A549 (cell line): ENCODE measurements around the gene GALNT5.

ENCODE experiments used
- CTCF ChIP-seq: fragments of >200 bp; sonication (Bioruptor Twin); formaldehyde crosslinking; IDR thresholded peaks from 3 replicates; pipeline ENCODE4 v1.5.1; 2016
- EHF ChIP-seq: fragments of 250-450 bp; sonication (Bioruptor Pico); IDR thresholded peaks from 2 replicates; pipeline ENCODE4 v1.5.0; 2020; ENCODE audit warnings: mild to moderate bottlenecking
- KDM5A ChIP-seq: fragments of 200-600 bp; sonication (generic); IDR thresholded peaks from 2 replicates; pipeline ENCODE4 v1.6.1; 2016; ENCODE audit warnings: antibody characterized with exemption, mild to moderate bottlenecking
- MAX ChIP-seq: IDR thresholded peaks from 2 replicates; pipeline ENCODE4 v1.6.1; 2012
- MYC ChIP-seq: IDR thresholded peaks from 2 replicates; pipeline ENCODE4 v1.6.1; 2012; ENCODE audit warnings: mild to moderate bottlenecking, inconsistent platforms, low read length, improper control_type of control experiment, borderline replicate concordance
- SMC3 ChIP-seq: fragments of >200 bp; sonication (Bioruptor Twin); formaldehyde crosslinking; IDR thresholded peaks from 3 replicates; pipeline ENCODE4 v1.6.1; 2018; ENCODE audit warnings: inconsistent platforms
- TP53 ChIP-seq: fragments of 250-450 bp; sonication (Bioruptor Pico); IDR thresholded peaks from 2 replicates; pipeline ENCODE4 v1.5.0; 2021; ENCODE audit warnings: mild to moderate bottlenecking, moderate library complexity
- TF ChIP-seq, protein P1 (sequence below): fragments of 250-450 bp; sonication (Bioruptor Pico); IDR thresholded peaks from 2 replicates; pipeline ENCODE4 v1.5.0; 2021; ENCODE audit warnings: mild to moderate bottlenecking, moderate library complexity, borderline replicate concordance

DNA sequence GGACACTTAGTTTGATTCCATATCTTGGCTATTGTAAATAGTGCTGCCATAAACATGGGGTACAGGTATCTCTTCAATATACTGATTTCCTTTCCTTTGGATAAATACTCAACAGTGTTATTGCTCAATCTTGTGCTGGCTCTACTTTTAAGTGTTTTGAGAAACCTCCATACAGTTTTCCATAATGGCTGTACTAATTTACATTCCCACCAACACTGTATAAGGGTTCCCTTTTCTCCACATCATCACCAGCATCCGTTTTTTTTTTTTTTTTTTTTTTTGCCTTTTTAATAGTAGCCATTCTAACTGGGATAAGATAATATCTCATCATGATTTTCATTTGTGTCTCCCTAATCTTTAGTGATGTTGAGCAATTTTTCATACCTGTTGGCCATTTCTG lies 29.9 kb upstream of the GALNT5 start:
- no peak for TF ChIP-seq MAX
- TF ChIP-seq TP53, result no peak
- TF ChIP-seq, protein P1, sequence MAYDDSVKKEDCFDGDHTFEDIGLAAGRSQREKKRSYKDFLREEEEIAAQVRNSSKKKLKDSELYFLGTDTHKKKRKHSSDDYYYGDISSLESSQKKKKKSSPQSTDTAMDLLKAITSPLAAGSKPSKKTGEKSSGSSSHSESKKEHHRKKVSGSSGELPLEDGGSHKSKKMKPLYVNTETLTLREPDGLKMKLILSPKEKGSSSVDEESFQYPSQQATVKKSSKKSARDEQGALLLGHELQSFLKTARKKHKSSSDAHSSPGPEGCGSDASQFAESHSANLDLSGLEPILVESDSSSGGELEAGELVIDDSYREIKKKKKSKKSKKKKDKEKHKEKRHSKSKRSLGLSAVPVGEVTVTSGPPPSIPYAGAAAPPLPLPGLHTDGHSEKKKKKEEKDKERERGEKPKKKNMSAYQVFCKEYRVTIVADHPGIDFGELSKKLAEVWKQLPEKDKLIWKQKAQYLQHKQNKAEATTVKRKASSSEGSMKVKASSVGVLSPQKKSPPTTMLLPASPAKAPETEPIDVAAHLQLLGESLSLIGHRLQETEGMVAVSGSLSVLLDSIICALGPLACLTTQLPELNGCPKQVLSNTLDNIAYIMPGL (CRISPR knock-in tag), result no peak
- TF ChIP-seq EHF (CRISPR knock-in tag), result no peak
- no peak for TF ChIP-seq CTCF
- no peak for TF ChIP-seq KDM5A
- TF ChIP-seq MYC, result no peak
- TF ChIP-seq SMC3, result no peak
